ENCODE data around the gene PARVG. TPM values are rescaled to one million over a fixed set of nuclear protein-coding genes. Genes with fewer than 3 reads are reported as not detected.

Gene PARVG
- total RNA-seq, 1 donor from 2014 or later, result 0.27 TPM

- TF ChIP-seq, protein P1, sequence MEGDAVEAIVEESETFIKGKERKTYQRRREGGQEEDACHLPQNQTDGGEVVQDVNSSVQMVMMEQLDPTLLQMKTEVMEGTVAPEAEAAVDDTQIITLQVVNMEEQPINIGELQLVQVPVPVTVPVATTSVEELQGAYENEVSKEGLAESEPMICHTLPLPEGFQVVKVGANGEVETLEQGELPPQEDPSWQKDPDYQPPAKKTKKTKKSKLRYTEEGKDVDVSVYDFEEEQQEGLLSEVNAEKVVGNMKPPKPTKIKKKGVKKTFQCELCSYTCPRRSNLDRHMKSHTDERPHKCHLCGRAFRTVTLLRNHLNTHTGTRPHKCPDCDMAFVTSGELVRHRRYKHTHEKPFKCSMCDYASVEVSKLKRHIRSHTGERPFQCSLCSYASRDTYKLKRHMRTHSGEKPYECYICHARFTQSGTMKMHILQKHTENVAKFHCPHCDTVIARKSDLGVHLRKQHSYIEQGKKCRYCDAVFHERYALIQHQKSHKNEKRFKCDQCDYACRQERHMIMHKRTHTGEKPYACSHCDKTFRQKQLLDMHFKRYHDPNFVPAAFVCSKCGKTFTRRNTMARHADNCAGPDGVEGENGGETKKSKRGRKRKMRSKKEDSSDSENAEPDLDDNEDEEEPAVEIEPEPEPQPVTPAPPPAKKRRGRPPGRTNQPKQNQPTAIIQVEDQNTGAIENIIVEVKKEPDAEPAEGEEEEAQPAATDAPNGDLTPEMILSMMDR (IDR thresholded peaks at IDR 0.05), result no peak
- peak; percentile 35 for DNase-seq (ENCODE audit: low spot score)
- Mint-ChIP-seq H3K4me3 (ENCODE audit: unreplicated experiment) (no peak overlapping the region), H3K4me1 (ENCODE audit: low read depth) (no peaks in the 10 kb centered on the region), H3K36me3 (ENCODE audit: low read depth) (peaks cover 27% of the 10 kb centered on the region), H3K9me3 (ENCODE audit: low read depth) (peaks cover 17% of the 10 kb centered on the region), H3K27ac (ENCODE audit: unreplicated experiment) (no peak overlapping the region), H3K27me3 (ENCODE audit: low read depth) (peaks cover 23% of the 10 kb centered on the region)
These were observed 66.6 kb downstream of the PARVG start for GRCh38 chr22:44247346-44247745.

DNA sequence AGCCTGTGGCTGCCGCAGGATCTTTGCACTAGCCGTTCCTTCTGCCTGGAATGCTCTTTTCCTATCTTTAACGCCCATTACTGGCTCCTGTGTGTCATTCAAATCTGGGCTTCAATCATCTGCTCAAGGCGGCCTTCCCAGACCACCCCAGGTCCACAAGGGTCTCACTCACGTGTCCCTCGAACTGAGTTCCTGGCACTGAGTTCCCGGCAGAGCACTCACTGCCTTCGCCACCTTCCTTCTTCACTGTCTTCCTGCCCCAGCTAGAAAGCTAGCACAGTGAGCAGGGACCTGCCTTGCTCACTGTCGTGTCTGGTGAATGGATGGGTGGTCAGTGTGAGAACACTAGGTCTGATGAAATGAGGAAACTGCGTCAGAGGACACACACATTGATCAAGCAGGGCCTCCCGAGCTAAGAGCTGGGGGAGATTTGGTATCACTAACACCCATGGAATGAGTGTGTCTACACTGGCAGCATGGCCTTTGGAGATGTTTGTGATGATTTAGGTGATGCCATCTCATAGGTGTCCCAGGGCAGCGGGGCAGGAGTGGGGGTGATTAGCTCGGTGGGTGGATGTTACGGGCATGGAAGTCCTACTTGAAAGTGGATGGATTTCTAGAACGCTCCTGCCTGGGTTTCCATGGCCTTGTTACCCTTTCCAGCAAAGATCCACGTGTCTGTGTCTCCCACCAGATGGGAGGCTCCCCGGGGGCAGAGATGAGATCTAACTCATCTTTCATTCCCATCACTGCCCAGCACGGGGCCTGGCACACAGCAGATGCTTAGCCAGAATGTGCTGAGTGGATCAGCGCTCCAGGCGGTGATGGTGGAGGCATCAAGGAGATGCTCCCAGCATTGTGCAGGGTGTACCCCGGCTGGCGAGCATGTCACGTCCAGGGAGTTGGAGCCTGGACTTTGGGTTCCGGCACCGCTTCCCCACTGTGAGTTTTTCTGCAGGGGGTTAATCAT, 67.5 kb downstream of the PARVG start:
- Mint-ChIP-seq H3K36me3 (ENCODE audit: low read depth) (peaks cover 28% of the 10 kb centered on the region), H3K27me3 (ENCODE audit: low read depth) (peaks cover 19% of the 10 kb centered on the region), H3K9me3 (ENCODE audit: low read depth) (peaks cover 17% of the 10 kb centered on the region), H3K4me1 (ENCODE audit: low read depth) (no peaks in the 10 kb centered on the region), H3K4me3 (ENCODE audit: unreplicated experiment) (no peak overlapping the region), H3K27ac (ENCODE audit: unreplicated experiment) (no peak overlapping the region)
- DNase-seq (ENCODE audit: low spot score), result peak; percentile 72
- TF ChIP-seq, protein P1 (IDR thresholded peaks at IDR 0.05), result no peak

GRCh38 chr22:44248926-44249325, 68.2 kb downstream of the PARVG start:
- DNase-seq (ENCODE audit: low spot score), result peak; percentile 33
- TF ChIP-seq, protein P1 (IDR thresholded peaks at IDR 0.05), result no peak

GRCh38 chr22:44249376-44250147, 68.8 kb downstream of the PARVG start:
- TF ChIP-seq, protein P1 (IDR thresholded peaks at IDR 0.05), result no peak
- Mint-ChIP-seq H3K9me3 (ENCODE audit: low read depth) (peaks cover 17% of the 10 kb centered on the region), H3K36me3 (ENCODE audit: low read depth) (peaks cover 28% of the 10 kb centered on the region), H3K4me1 (ENCODE audit: low read depth) (no peaks in the 10 kb centered on the region), H3K27ac (ENCODE audit: unreplicated experiment) (no peak overlapping the region), H3K27me3 (ENCODE audit: low read depth) (peaks cover 11% of the 10 kb centered on the region), H3K4me3 (ENCODE audit: unreplicated experiment) (no peak overlapping the region)
- DNase-seq (ENCODE audit: low spot score), result peak; percentile 52

More at GRCh38 chr22:44248926-44249325, 68.2 kb downstream of the PARVG start:
- H3K27me3 Mint-ChIP-seq (ENCODE audit: low read depth), result peaks cover 15% of the 10 kb centered on the region
- peaks cover 28% of the 10 kb centered on the region for H3K36me3 Mint-ChIP-seq (ENCODE audit: low read depth)
- H3K4me3 Mint-ChIP-seq (ENCODE audit: unreplicated experiment), result no peak overlapping the region
- peaks cover 17% of the 10 kb centered on the region for H3K9me3 Mint-ChIP-seq (ENCODE audit: low read depth)
- no peaks in the 10 kb centered on the region for H3K4me1 Mint-ChIP-seq (ENCODE audit: low read depth)
- H3K27ac Mint-ChIP-seq (ENCODE audit: unreplicated experiment), result no peak overlapping the region

DNA sequence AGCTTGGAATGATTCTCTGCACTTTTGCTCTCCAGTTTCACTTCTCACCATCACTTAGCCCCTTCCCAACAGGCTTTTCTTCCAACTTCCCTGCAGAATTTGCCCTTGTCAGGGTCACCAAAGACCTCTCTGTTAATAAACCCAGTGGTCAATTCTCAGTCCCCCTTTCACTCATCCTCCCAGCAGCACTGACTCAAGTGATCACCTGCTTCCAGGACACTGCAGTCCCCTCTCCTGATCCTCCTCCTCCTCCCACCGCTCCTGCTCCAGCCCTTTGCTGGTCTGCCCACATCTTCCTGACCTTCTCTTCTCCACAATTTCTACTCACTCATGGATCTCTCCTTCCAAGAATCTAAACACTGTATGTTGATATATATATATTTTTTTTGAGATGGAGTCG, 74.1 kb downstream of the PARVG start:
- H3K4me1 Mint-ChIP-seq (ENCODE audit: low read depth), result no peaks in the 10 kb centered on the region
- peaks cover 13% of the 10 kb centered on the region for H3K9me3 Mint-ChIP-seq (ENCODE audit: low read depth)
- no peak for DNase-seq (ENCODE audit: low spot score)
- peaks cover 14% of the 10 kb centered on the region for H3K36me3 Mint-ChIP-seq (ENCODE audit: low read depth)
- TF ChIP-seq, protein P1 (IDR thresholded peaks at IDR 0.05), result no peak
- no peak overlapping the region for H3K27ac Mint-ChIP-seq (ENCODE audit: unreplicated experiment)
- peaks cover 21% of the 10 kb centered on the region for H3K27me3 Mint-ChIP-seq (ENCODE audit: low read depth)
- H3K4me3 Mint-ChIP-seq (ENCODE audit: unreplicated experiment), result no peak overlapping the region
